Ovary (tissue), 9 donors: ENCODE results near the gene ACP7. TPM values are rescaled to one million over a fixed set of nuclear protein-coding genes. Genes with fewer than 3 reads are reported as not detected.

Experiments
- DNase-seq, 5 donors: peaks; one replicate each; pipeline ENCODE4 v3.0.0-alpha.2; 2019 to 2020
- H3K27ac ChIP-seq, 2 donors: fragments of 200-600 bp; one replicate each; pipeline versions ENCODE4 v1.5.1 to v1.8.0; 2019 to 2022
- H3K27me3 ChIP-seq: fragments of 200-600 bp; one replicate; pipeline ENCODE4 v1.8.0; 2022
- H3K36me3 ChIP-seq: fragments of 200-600 bp; sonication (generic); one replicate; pipeline ENCODE4 v1.5.1; 2019
- H3K4me1 ChIP-seq: one replicate; pipeline ENCODE4 v1.8.1; 2013; ENCODE audit warnings: mild to moderate bottlenecking, moderate library complexity; ENCODE audit not compliant: insufficient read depth
- H3K4me3 ChIP-seq: fragments of 200-600 bp; sonication (generic); one replicate; pipeline ENCODE4 v1.5.1; 2017
- H3K9me3 ChIP-seq, 2 donors: fragments of 200-600 bp in 1 of 2; sonication (generic) in 1 of 2; one replicate each; pipeline versions ENCODE4 v1.5.1 to v1.8.1; 2013 to 2019; ENCODE audit warnings: mild to moderate bottlenecking in 1 of 2, moderate library complexity in 1 of 2
- EP300 ChIP-seq: sonication (generic); formaldehyde crosslinking; IDR thresholded peaks from one replicate; pipeline ENCODE4 v1.6.1; 2017; ENCODE audit warnings: antibody characterized with exemption
- POLR2A ChIP-seq: fragments of 450-650 bp; IDR thresholded peaks from one replicate; pipeline ENCODE4 v1.6.1; 2017; ENCODE audit warnings: antibody characterized with exemption, mild to moderate bottlenecking, moderate library complexity
- WGBS, 3 donors: extraction: QIAGEN DNeasy Blood & Tissue Kit in 1 of 3; methylation state at CpG; one replicate each; pipeline versions ENCODE4 v1.1.5 to v1.1.7; 2013 to 2017; 5-methylcytosine and 5-hydroxymethylcytosine counted together
- intact Hi-C, 4 donors: fragments of 100-400 bp; cut with DNase I; formaldehyde crosslinking; loops; one replicate each; pipeline versions ENCODE4 v1.11.0 to v1.15.1; 2022 to 2023
- polyA plus RNA-seq, 2 donors: library from polyadenylated mRNA; stranded (reverse); fragments of 200-250 nt in 1 of 2; fragments of 350-450 nt in 1 of 2; fragmentation: Illumina TruSeq in 1 of 2; extraction: RNeasy Lipid Tissue Mini Kit (QIAGEN cat#74804) in 1 of 2; gene quantifications; one replicate each; pipeline ENCODE4 v1.2.3, GENCODE V29; 2013 to 2014
- total RNA-seq, 7 donors: library from RNA; depleted of rRNA in 2 of 7; stranded (reverse); fragments of >200 nt in 2 of 7; fragmentation: NEBNext Ultra II Directional in 3 of 7; extraction: Animal tissue kit (Norgen Biotek cat#: 25700) in 3 of 7; gene quantifications; one replicate each; pipeline versions ENCODE4 v1.1.0 to v1.2.4, GENCODE V29; 2016 to 2023
- TF ChIP-seq, protein P1 (sequence below), 3 donors: fragments of 450-650 bp in 2 of 3; fragments of 200-600 bp in 1 of 3; IDR thresholded peaks; one replicate each; pipeline versions ENCODE4 v1.5.1 to v1.8.0; 2016 to 2022; ENCODE audit warnings: antibody characterized with exemption in 3 of 3, mild to moderate bottlenecking in 1 of 3
- donor health status: DM: no; HTN: no; CAD: no; lungs with moderate emphysema.
- donor health status: DM: no; HTN: no; CAD: no.
- donor health status: Bipolar disorder and iron deficiency.
- donor health status: DM: yes; HTN: yes; CAD: no.
- donor health status: DM: no; HTN: no; CAD: no.
- donor health status: DM: yes; HTN: yes; CAD: no.

The ACP7 gene
- total and polyA plus RNA-seq, 9 donors = not detected

DNA sequence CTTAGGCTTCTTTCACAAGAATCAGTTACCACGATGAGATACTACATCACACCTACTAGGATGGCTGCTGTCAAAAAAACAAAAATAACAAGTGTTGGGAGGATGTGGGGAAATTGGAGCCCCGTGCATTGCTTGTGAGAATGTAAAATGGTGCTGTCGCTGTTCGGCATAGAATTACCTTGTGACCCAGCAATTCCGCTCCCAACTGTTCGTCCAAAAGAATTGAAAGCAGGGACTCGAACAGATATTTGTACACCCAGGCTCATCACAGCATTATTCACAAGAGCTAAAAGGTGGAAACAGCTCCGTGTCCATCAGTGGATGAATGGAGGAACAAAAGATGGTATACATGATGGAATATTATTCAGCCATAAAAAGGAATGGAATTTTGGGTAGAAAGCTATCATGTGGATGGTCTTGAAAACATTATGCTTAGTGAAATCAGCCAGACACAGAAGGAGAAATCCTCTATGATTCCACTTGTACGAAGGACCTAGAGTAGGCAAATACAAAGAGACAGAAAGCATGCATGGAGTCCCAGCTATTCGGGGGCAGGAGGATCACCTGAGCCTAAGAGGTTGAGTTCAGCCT is 64.9 kb downstream of the ACP7 start:
- no peaks in the 10 kb centered on the region for H3K27me3 ChIP-seq
- DNase-seq = no peak
- no peak overlapping the region for H3K4me3 ChIP-seq
- H3K4me1 ChIP-seq = peaks cover 5% of the 10 kb centered on the region
- H3K36me3 ChIP-seq = no peaks in the 10 kb centered on the region
- no peak overlapping the region for H3K27ac ChIP-seq
- whole genome bisulfite sequencing, 3 donors = 94 to 97% (median 95%) methylated on average over 10 of the region's 10 CpGs
- TF ChIP-seq POLR2A = no peak
- TF ChIP-seq, protein P1, sequence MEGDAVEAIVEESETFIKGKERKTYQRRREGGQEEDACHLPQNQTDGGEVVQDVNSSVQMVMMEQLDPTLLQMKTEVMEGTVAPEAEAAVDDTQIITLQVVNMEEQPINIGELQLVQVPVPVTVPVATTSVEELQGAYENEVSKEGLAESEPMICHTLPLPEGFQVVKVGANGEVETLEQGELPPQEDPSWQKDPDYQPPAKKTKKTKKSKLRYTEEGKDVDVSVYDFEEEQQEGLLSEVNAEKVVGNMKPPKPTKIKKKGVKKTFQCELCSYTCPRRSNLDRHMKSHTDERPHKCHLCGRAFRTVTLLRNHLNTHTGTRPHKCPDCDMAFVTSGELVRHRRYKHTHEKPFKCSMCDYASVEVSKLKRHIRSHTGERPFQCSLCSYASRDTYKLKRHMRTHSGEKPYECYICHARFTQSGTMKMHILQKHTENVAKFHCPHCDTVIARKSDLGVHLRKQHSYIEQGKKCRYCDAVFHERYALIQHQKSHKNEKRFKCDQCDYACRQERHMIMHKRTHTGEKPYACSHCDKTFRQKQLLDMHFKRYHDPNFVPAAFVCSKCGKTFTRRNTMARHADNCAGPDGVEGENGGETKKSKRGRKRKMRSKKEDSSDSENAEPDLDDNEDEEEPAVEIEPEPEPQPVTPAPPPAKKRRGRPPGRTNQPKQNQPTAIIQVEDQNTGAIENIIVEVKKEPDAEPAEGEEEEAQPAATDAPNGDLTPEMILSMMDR (IDR thresholded peaks at IDR 0.05) = no peak
- no peak for TF ChIP-seq EP300
- no peaks in the 10 kb centered on the region for H3K9me3 ChIP-seq
- intact Hi-C loops = no loop called here

GRCh38 chr19:39150235-39150634 is 66.1 kb downstream of the ACP7 start:
- Histone ChIP-seq H3K27ac (no peak overlapping the region), H3K4me3 (no peak overlapping the region), H3K27me3 (no peaks in the 10 kb centered on the region), H3K36me3 (no peaks in the 10 kb centered on the region), H3K4me1 (peaks cover 4% of the 10 kb centered on the region), H3K9me3 (no peaks in the 10 kb centered on the region)
- no peak for DNase-seq
- TF ChIP-seq, protein P1 (IDR thresholded peaks at IDR 0.05) = no peak
- TF ChIP-seq POLR2A (no peak), EP300 (no peak)
- 85 to 92% (median 88%) methylated on average over 8 of the region's 8 CpGs for WGBS, 3 donors
- intact Hi-C loops = no loop called here

- no peaks in the 10 kb centered on the region for H3K9me3 ChIP-seq
- no peaks in the 10 kb centered on the region for H3K27me3 ChIP-seq
- intact Hi-C loops = no loop called here
- no peaks in the 10 kb centered on the region for H3K36me3 ChIP-seq
- 80 to 83% (median 80%) methylated on average over 26 of the region's 26 CpGs for WGBS, 3 donors
- DNase-seq = no peak
- no peak overlapping the region for H3K4me3 ChIP-seq
- H3K4me1 ChIP-seq = peaks cover 2% of the 10 kb centered on the region
- H3K27ac ChIP-seq = no peak overlapping the region
- TF ChIP-seq EP300 (no peak), POLR2A (no peak)
- TF ChIP-seq, protein P1 (IDR thresholded peaks at IDR 0.05) = no peak
These were observed 66.8 kb downstream of the ACP7 start for GRCh38 chr19:39150807-39151600.

DNA sequence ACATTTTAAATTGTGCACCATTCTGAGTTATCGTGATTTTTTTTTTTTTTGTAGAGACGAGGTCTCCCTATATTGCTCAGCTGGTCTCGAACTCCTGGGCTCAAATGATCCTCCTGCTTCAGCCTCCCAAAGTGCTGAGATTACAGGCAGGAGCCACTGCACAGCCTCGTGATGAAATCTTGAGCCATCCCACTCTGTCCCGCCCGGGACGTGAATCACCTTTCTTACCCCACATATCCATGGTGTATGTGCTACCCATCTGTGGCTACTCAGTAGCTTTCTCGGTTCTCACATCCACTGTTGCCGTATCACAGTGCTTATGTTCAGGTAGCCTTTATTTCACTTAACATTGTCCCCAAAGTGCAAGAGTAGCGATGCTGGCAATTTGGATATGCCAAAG is 67.9 kb downstream of the ACP7 start:
- TF ChIP-seq EP300 (no peak), POLR2A (no peak)
- TF ChIP-seq, protein P1 (IDR thresholded peaks at IDR 0.05) = no peak
- no peak overlapping the region for H3K27ac ChIP-seq
- no peaks in the 10 kb centered on the region for H3K27me3 ChIP-seq
- intact Hi-C loops = no loop called here
- WGBS, 3 donors = 91 to 94% (median 92%) methylated on average over 10 of the region's 10 CpGs
- H3K4me3 ChIP-seq = no peak overlapping the region
- H3K36me3 ChIP-seq = no peaks in the 10 kb centered on the region
- DNase-seq = no peak
- H3K9me3 ChIP-seq = no peaks in the 10 kb centered on the region
- H3K4me1 ChIP-seq = peaks cover 11% of the 10 kb centered on the region
